ENCODE measurements around the gene BBS10. TPM values are rescaled to one million over a fixed set of nuclear protein-coding genes. Genes with fewer than 3 reads are reported as not detected.

BBS10 gene
- total and polyA plus RNA-seq, 2 of the 8 experiments (the other 6 are each of a cell fraction or from before 2014, with no cell fraction given) = 4.4 to 9.2 TPM

- TF ChIP-seq CHD7 (IDR thresholded peaks at IDR 0.05; ENCODE audit: insufficient replicate concordance, low read length) = no peak
- TF ChIP-seq RAD21 (IDR thresholded peaks at IDR 0.05 in 1 of 2, conservative IDR thresholded peaks at IDR 0.05 in 1 of 2; ENCODE audit: low read depth in 2 of 2, low read length in 2 of 2) = no peak
- no peak for TF ChIP-seq TEAD4 (IDR thresholded peaks at IDR 0.05; ENCODE audit: low read depth, low read length)
- no peak for TF ChIP-seq BCL11A (IDR thresholded peaks at IDR 0.05; ENCODE audit: low read depth in 2 of 2, low read length in 2 of 2)
- no peak for TF ChIP-seq RXRA (IDR thresholded peaks at IDR 0.05; ENCODE audit: insufficient read depth, low read depth, low read length)
- no peak for TF ChIP-seq TCF12 (IDR thresholded peaks at IDR 0.05; ENCODE audit: low read depth, low read length)
- TF ChIP-seq JUN (IDR thresholded peaks at IDR 0.05; ENCODE audit: low read depth, low read length) = no peak
- TF ChIP-seq SRF (IDR thresholded peaks at IDR 0.05; ENCODE audit: low read depth, low read length) = no peak
- no peak for TF ChIP-seq ZNF274 (IDR thresholded peaks at IDR 0.05; ENCODE audit: borderline replicate concordance, extremely low read depth, low read length)
- TF ChIP-seq MAFK (IDR thresholded peaks at IDR 0.05; ENCODE audit: low read depth, low read length) = no peak
- TF ChIP-seq RFX5 (IDR thresholded peaks at IDR 0.05; ENCODE audit: borderline replicate concordance, low read depth, low read length) = no peak
Observed at GRCh38 chr12:76374386-76375020, 26.3 kb upstream of the BBS10 start (continued).

Measured in H1 (cell line).